GM23338 (cell line): ENCODE data around the gene ATP5ME. TPM values are rescaled to one million over a fixed set of nuclear protein-coding genes. Genes with fewer than 3 reads are reported as not detected.

Experiments
- ATAC-seq: fragments of 200-7000 bp; cut with Tn5 transposase; 3 replicates; pipeline ENCODE4 v1.9.1; 2020
- DNase-seq: peaks from one replicate; pipeline ENCODE4 v3.0.0-alpha.2; 2015; ENCODE audit warnings: low spot score
- H2AFZ ChIP-seq: fragments of 200-600 bp; sonication (generic); 2 replicates; pipeline ENCODE4 v1.8.0; 2016; ENCODE audit warnings: antibody characterized with exemption, mild to moderate bottlenecking, moderate library complexity
- H3F3A ChIP-seq: fragments of 200-600 bp; sonication (generic); replicated peaks from 2 replicates; pipeline ENCODE4 v1.8.0; 2017; ENCODE audit warnings: antibody characterized with exemption, mixed run types, low read depth
- H3K27ac ChIP-seq: fragments of 200-600 bp; sonication (generic); 2 replicates; pipeline ENCODE4 v1.6.1; 2016; ENCODE audit warnings: low read depth
- H3K27me3 ChIP-seq: fragments of 200-600 bp; sonication (generic); 2 replicates; pipeline ENCODE4 v1.8.0; 2016; ENCODE audit warnings: mild to moderate bottlenecking, mixed run types, moderate library complexity; ENCODE audit not compliant: insufficient read depth
- H3K36me3 ChIP-seq: fragments of 200-600 bp; sonication (generic); 2 replicates; pipeline ENCODE4 v1.8.0; 2016; ENCODE audit warnings: mild to moderate bottlenecking; ENCODE audit not compliant: insufficient read depth
- H3K4me1 ChIP-seq: fragments of 200-600 bp; sonication (generic); 2 replicates; pipeline ENCODE4 v1.8.0; 2016; ENCODE audit warnings: mild to moderate bottlenecking, moderate library complexity; ENCODE audit not compliant: insufficient read depth
- H3K4me2 ChIP-seq: fragments of 200-600 bp; sonication (generic); 2 replicates; pipeline ENCODE4 v1.7.1; 2017; ENCODE audit warnings: mixed run types
- H3K4me3 ChIP-seq: fragments of 200-600 bp; sonication (generic); 2 replicates; pipeline ENCODE4 v1.6.1; 2016; ENCODE audit warnings: mixed run types
- H3K79me2 ChIP-seq: fragments of 200-600 bp; sonication (generic); replicated peaks from 2 replicates; pipeline ENCODE4 v1.8.0; 2017; ENCODE audit warnings: mild to moderate bottlenecking; ENCODE audit not compliant: insufficient read depth
- H3K9me2 ChIP-seq: fragments of 200-600 bp; sonication (generic); 2 replicates; pipeline ENCODE4 v1.8.0; 2017; ENCODE audit not compliant: insufficient read depth
- H4K20me1 ChIP-seq: fragments of 200-600 bp; sonication (generic); replicated peaks from 2 replicates; pipeline ENCODE4 v1.8.0; 2017; ENCODE audit warnings: mild to moderate bottlenecking; ENCODE audit not compliant: insufficient read depth
- H3K27ac Mint-ChIP-seq: 2 replicates; pipeline ENCODE4 v1.8.0; 2020; ENCODE audit warnings: inconsistent platforms, mild to moderate bottlenecking, moderate library complexity, mixed read lengths
- H3K27me3 Mint-ChIP-seq: 3 replicates; pipeline ENCODE4 v1.8.0; 2022; ENCODE audit warnings: low read depth, mild to moderate bottlenecking, moderate library complexity, mixed read lengths, inconsistent platforms; ENCODE audit not compliant: insufficient read depth, poor library complexity
- H3K36me3 Mint-ChIP-seq: 3 replicates; pipeline ENCODE4 v1.8.0; 2021; ENCODE audit warnings: low read depth, mild to moderate bottlenecking, inconsistent platforms, moderate library complexity, mixed read lengths
- H3K4me1 Mint-ChIP-seq: 3 replicates; pipeline ENCODE4 v1.8.0; 2020; ENCODE audit warnings: mild to moderate bottlenecking, inconsistent platforms, mixed read lengths
- H3K4me3 Mint-ChIP-seq: 3 replicates; pipeline ENCODE4 v1.8.0; 2021; ENCODE audit warnings: moderate library complexity, mild to moderate bottlenecking, inconsistent platforms, mixed read lengths
- H3K9me3 Mint-ChIP-seq: 3 replicates; pipeline ENCODE4 v1.8.0; 2020; ENCODE audit warnings: moderate library complexity, mild to moderate bottlenecking, inconsistent platforms, mixed read lengths
- CREB1 ChIP-seq: fragments of 250-450 bp; sonication (Bioruptor Pico); IDR thresholded peaks from 2 replicates; pipeline ENCODE4 v1.5.0; 2020; ENCODE audit warnings: low read depth, mild to moderate bottlenecking, moderate library complexity
- CTCF ChIP-seq, 2 experiments: fragments of 200-600 bp in 1 of 2; sonication (generic) in 1 of 2; conservative IDR thresholded peaks; 2 replicates each; pipeline versions ENCODE4 v1.5.1 to v1.6.1; 2016 to 2017; ENCODE audit warnings: antibody characterized with exemption in 2 of 2, low read depth in 2 of 2, mild to moderate bottlenecking in 2 of 2, moderate library complexity in 1 of 2
- ETS1 ChIP-seq: IDR thresholded peaks from 2 replicates; pipeline ENCODE4 v1.6.1; 2016; ENCODE audit warnings: antibody characterized with exemption
- EZH2phosphoT487 ChIP-seq: fragments of 200-600 bp; sonication (generic); IDR thresholded peaks from one replicate; pipeline ENCODE4 v1.8.1; 2018; ENCODE audit warnings: antibody characterized with exemption; ENCODE audit not compliant: unreplicated experiment
- JUNB ChIP-seq: IDR thresholded peaks from one replicate; pipeline ENCODE4 v1.6.1; 2016; ENCODE audit warnings: antibody characterized with exemption; ENCODE audit not compliant: unreplicated experiment
- POLR2AphosphoS5 ChIP-seq: IDR thresholded peaks from 2 replicates; pipeline ENCODE4 v1.6.1; 2016; ENCODE audit warnings: antibody characterized with exemption, low read depth
- REST ChIP-seq: IDR thresholded peaks from one replicate; pipeline ENCODE4 v1.6.1; 2018; ENCODE audit warnings: antibody characterized with exemption; ENCODE audit not compliant: unreplicated experiment
- STAT1 ChIP-seq: IDR thresholded peaks from one replicate; pipeline ENCODE4 v1.6.1; 2016; ENCODE audit warnings: antibody characterized with exemption; ENCODE audit not compliant: unreplicated experiment
- ZNF114 ChIP-seq: fragments of 250-450 bp; sonication (Bioruptor Pico); IDR thresholded peaks from 2 replicates; pipeline ENCODE4 v1.5.0; 2020; ENCODE audit warnings: mild to moderate bottlenecking, moderate library complexity
- ZNF331 ChIP-seq: fragments of 250-450 bp; sonication (Bioruptor Pico); IDR thresholded peaks from 2 replicates; pipeline ENCODE4 v1.5.0; 2020; ENCODE audit warnings: low read depth, mild to moderate bottlenecking, moderate library complexity
- ZNF462 ChIP-seq: fragments of 250-450 bp; sonication (Bioruptor Pico); IDR thresholded peaks from 2 replicates; pipeline ENCODE4 v1.5.0; 2020; ENCODE audit warnings: mild to moderate bottlenecking, moderate library complexity
- polyA plus RNA-seq: library from polyadenylated mRNA; unstranded; fragments of >200 nt; fragmentation: Nextera tagmentation; extraction: Ambion mirVana; gene quantifications from 2 replicates; pipeline ENCODE4 v1.2.1, GENCODE V29; 2016
- total RNA-seq: library from RNA; depleted of rRNA; stranded (reverse); fragments of >200 nt; shearing (Covaris generic); gene quantifications from 2 replicates; pipeline ENCODE4 v1.2.3, GENCODE V29; 2014

ATP5ME gene
- total and polyA plus RNA-seq, 2 experiments from 2014 or later, result 60.5 to 2,021 TPM

- Histone ChIP-seq H3K27ac (no peak overlapping the region), H2AFZ (peak overlapping the region; percentile 76), H3K4me1 (no peaks in the 10 kb centered on the region; the same call in 1 of the 2 replicates), H3K9me2 (no peaks in the 10 kb centered on the region), H3K4me3 (no peak overlapping the region), H3K79me2 (no peaks in the 10 kb centered on the region), H3K4me2 (no peak overlapping the region), H4K20me1 (no peaks in the 10 kb centered on the region), H3K36me3 (no peaks in the 10 kb centered on the region), H3F3A (no peaks in the 10 kb centered on the region), H3K27me3 (no peaks in the 10 kb centered on the region)
- DNase-seq, result no peak
- no peak for ATAC-seq
- H3K4me1 Mint-ChIP-seq, result peaks cover 10% of the 10 kb centered on the region
- H3K27me3 Mint-ChIP-seq, result peaks cover 12% of the 10 kb centered on the region
- TF ChIP-seq ZNF331 (no peak), ZNF114 (CRISPR knock-in tag) (no peak), STAT1 (no peak), ZNF462 (no peak), REST (no peak), POLR2AphosphoS5 (no peak), JUNB (no peak), CREB1 (CRISPR knock-in tag) (no peak), EZH2phosphoT487 (no peak), CTCF (conservative IDR thresholded peaks at IDR 0.05; ENCODE audit: low read depth in 2 of 2) (no peak), ETS1 (no peak)
- H3K36me3 Mint-ChIP-seq, result no peaks in the 10 kb centered on the region; the same call in 2 of the 3 replicates
- H3K27ac Mint-ChIP-seq, result peak overlapping the region; percentile 44; the same call in 1 of the 2 replicates
- H3K9me3 Mint-ChIP-seq, result peaks cover under 1% of the 10 kb centered on the region; the same call in 1 of the 3 replicates
- H3K4me3 Mint-ChIP-seq, result no peak overlapping the region
Measured at GRCh38 chr4:625631-626161, 48.4 kb downstream of the ATP5ME start.
